ENCODE measurements around the gene KIF5A.
A peak's percentile ranks its signal among the peaks of the same experiment; 100 is the strongest.
"Not testable (repeated sequence)": the region's sequence is repeated elsewhere in the genome, so short reads cannot be mapped to it uniquely, and the experiment has no call there.

KIF5A gene

GRCh38 chr12:57609781-57610553 is 60.1 kb downstream of the KIF5A start:
- no peak for DNase-seq

- no peak for DNase-seq
Measured at GRCh38 chr12:57610554-57611107, 60.8 kb downstream of the KIF5A start.

- peak; percentile 76 for DNase-seq
Measured at GRCh38 chr12:57611108-57611826, 61.4 kb downstream of the KIF5A start, which contains the start of gene ARHGEF25. Gene ARHGEF25 (plus strand): TSS chr12:57611435. CDS start chr12:57611895, 460 bp downstream.

GRCh38 chr12:57611827-57612710 is 62.2 kb downstream of the KIF5A start:
- no peak for DNase-seq

- DNase-seq: no peak
Measured at GRCh38 chr12:57612711-57613426, 63.0 kb downstream of the KIF5A start.

- no peak for DNase-seq
Measured at GRCh38 chr12:57613427-57614109, 63.7 kb downstream of the KIF5A start.

GRCh38 chr12:57614178-57614947 is 64.5 kb downstream of the KIF5A start:
- DNase-seq: peak; percentile 30

GRCh38 chr12:57614948-57615500 is 65.2 kb downstream of the KIF5A start:
- no peak for DNase-seq

- DNase-seq: no peak
Measured at GRCh38 chr12:57615637-57616036, 65.8 kb downstream of the KIF5A start.

- no peak for DNase-seq
Measured at GRCh38 chr12:57616383-57617101, 66.7 kb downstream of the KIF5A start.

GRCh38 chr12:57617942-57618341 is 68.1 kb downstream of the KIF5A start:
- no peak for DNase-seq

- not testable (repeated sequence) for DNase-seq
Measured at GRCh38 chr12:57618431-57618830, 68.6 kb downstream of the KIF5A start.

- no peak for DNase-seq
Measured at GRCh38 chr12:57618966-57619433, 69.2 kb downstream of the KIF5A start.

GRCh38 chr12:57619434-57620244 is 69.8 kb downstream of the KIF5A start:
- DNase-seq: peak; percentile 66

- DNase-seq: no peak
Measured at GRCh38 chr12:57620245-57620935, 70.5 kb downstream of the KIF5A start.

- DNase-seq: peak; percentile 58
Measured at GRCh38 chr12:57620936-57621496, 71.2 kb downstream of the KIF5A start.

GRCh38 chr12:57621497-57622292 is 71.9 kb downstream of the KIF5A start:
- peak; percentile 76 for DNase-seq
